Rectal smooth muscle tissue (tissue), 1 donor: ENCODE data around the gene NUAK1.
A peak's percentile ranks its signal among the peaks of the same experiment; 100 is the strongest.
"Not testable (repeated sequence)": the region's sequence is repeated elsewhere in the genome, so short reads cannot be mapped to it uniquely, and the experiment has no call there.

Experiments
- H3K27ac ChIP-seq: one replicate; pipeline ENCODE4 v1.7.0; 2013; ENCODE audit warnings: low read depth, low read length, inconsistent platforms
- H3K27me3 ChIP-seq: one replicate; pipeline ENCODE4 v1.7.0; 2013; ENCODE audit warnings: low read length; ENCODE audit not compliant: control insufficient read depth, insufficient read depth
- H3K36me3 ChIP-seq: one replicate; pipeline ENCODE4 v1.7.0; 2013; ENCODE audit warnings: low read length; ENCODE audit not compliant: control insufficient read depth, insufficient read depth
- H3K4me1 ChIP-seq: one replicate; pipeline ENCODE4 v1.7.0; 2013; ENCODE audit warnings: low read length; ENCODE audit not compliant: control insufficient read depth, insufficient read depth
- H3K4me3 ChIP-seq: one replicate; pipeline ENCODE4 v1.7.0; 2013; ENCODE audit warnings: low read length
- H3K9ac ChIP-seq: one replicate; pipeline ENCODE4 v1.7.0; 2013; ENCODE audit warnings: low read length

NUAK1 gene

GRCh38 chr12:106144847-106145246, 6.1 kb upstream of the NUAK1 start:
- H3K4me3 ChIP-seq = no peak overlapping the region
- H3K27ac ChIP-seq = no peak overlapping the region
- no peaks in the 10 kb centered on the region for H3K27me3 ChIP-seq
- no peak overlapping the region for H3K9ac ChIP-seq
- no peaks in the 10 kb centered on the region for H3K36me3 ChIP-seq
- H3K4me1 ChIP-seq = no peaks in the 10 kb centered on the region

- Histone ChIP-seq H3K9ac (no peak overlapping the region), H3K4me3 (no peak overlapping the region), H3K36me3 (no peaks in the 10 kb centered on the region), H3K4me1 (no peaks in the 10 kb centered on the region), H3K27me3 (no peaks in the 10 kb centered on the region), H3K27ac (no peak overlapping the region)
Measured at GRCh38 chr12:106142591-106143261, 4.0 kb upstream of the NUAK1 start.

DNA sequence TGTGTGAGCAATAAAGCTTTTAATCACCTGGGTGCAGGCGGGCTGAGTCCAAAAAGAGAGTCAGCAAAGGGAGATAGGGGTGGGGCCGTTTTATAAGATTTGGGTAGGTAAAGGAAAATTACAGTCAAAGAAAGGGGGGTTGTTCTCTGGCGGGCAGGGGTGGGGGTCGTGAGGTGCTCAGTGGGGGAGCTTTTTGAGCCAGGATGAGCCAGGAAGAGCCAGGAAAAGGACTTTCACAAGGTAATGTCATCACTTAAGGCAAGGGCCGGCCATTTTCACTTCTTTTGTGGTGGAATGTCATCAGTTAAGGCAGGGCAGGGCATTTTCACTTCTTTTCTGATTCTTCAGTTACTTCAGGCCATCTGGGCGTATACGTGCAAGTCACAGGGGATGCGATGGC, 3.2 kb upstream of the NUAK1 start:
- H3K9ac ChIP-seq, H3K36me3 ChIP-seq, H3K27ac ChIP-seq, H3K27me3 ChIP-seq, H3K4me3 ChIP-seq, H3K4me1 ChIP-seq: not testable (repeated sequence)

DNA sequence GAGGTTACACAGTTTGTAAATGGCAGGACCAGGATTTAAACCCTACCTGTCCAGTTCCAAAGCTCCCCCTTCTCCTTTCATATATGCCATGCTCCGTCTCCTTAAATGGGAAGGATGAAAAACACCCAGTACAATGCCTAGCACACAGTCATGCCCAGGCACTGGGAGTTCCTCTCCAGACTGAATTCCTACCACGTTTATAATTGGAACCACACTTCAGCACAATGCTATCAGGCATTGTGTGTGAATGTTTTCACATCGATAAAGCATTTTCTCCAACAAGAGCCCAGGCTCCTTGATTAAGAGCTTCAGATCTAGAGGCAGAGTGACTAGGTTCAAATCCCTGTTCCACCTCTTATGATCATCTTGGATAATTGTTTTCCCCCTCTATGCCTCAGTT, 2.7 kb upstream of the NUAK1 start:
- Histone ChIP-seq H3K4me1 (no peaks in the 10 kb centered on the region), H3K27ac (no peak overlapping the region), H3K4me3 (no peak overlapping the region), H3K36me3 (no peaks in the 10 kb centered on the region), H3K27me3 (no peaks in the 10 kb centered on the region), H3K9ac (no peak overlapping the region)

GRCh38 chr12:106141003-106141402, 2.2 kb upstream of the NUAK1 start:
- Histone ChIP-seq H3K9ac (no peak overlapping the region), H3K36me3 (no peaks in the 10 kb centered on the region), H3K4me1 (peaks cover under 1% of the 10 kb centered on the region), H3K27me3 (no peaks in the 10 kb centered on the region), H3K4me3 (no peak overlapping the region), H3K27ac (no peak overlapping the region)

GRCh38 chr12:106140223-106140986, 1.7 kb upstream of the NUAK1 start:
- Histone ChIP-seq H3K9ac (no peak overlapping the region), H3K27me3 (no peaks in the 10 kb centered on the region), H3K4me1 (peaks cover 3% of the 10 kb centered on the region), H3K36me3 (no peaks in the 10 kb centered on the region), H3K4me3 (peak overlapping the region; percentile 69), H3K27ac (peak overlapping the region; percentile 78)

- H3K27me3 ChIP-seq = no peaks in the 10 kb centered on the region
- peak overlapping the region; percentile 78 for H3K27ac ChIP-seq
- peak overlapping the region; percentile 33 for H3K9ac ChIP-seq
- H3K4me1 ChIP-seq = peaks cover 3% of the 10 kb centered on the region
- no peaks in the 10 kb centered on the region for H3K36me3 ChIP-seq
- peak overlapping the region; percentile 69 for H3K4me3 ChIP-seq
Measured at GRCh38 chr12:106139422-106140171, 843 bp upstream of the NUAK1 start.

DNA sequence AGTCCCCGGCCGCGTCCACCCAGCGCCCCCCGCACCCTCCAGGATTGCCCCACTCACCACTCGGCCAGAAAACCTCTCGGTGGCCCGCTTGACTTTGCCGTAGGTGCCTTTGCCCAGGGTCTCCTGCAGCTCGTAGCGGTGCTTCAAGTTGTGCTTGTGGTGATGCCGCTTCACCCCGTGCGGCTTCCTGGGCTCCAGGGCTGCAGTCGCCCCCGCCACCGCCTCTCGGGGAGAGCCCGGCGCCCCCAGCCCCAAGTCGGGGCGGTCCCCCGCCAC, 459 bp downstream of the NUAK1 start:
- no peaks in the 10 kb centered on the region for H3K27me3 ChIP-seq
- no peaks in the 10 kb centered on the region for H3K36me3 ChIP-seq
- H3K4me3 ChIP-seq = peak overlapping the region; percentile 69
- no peak overlapping the region for H3K9ac ChIP-seq
- H3K4me1 ChIP-seq = peaks cover 3% of the 10 kb centered on the region
- peak overlapping the region; percentile 78 for H3K27ac ChIP-seq

DNA sequence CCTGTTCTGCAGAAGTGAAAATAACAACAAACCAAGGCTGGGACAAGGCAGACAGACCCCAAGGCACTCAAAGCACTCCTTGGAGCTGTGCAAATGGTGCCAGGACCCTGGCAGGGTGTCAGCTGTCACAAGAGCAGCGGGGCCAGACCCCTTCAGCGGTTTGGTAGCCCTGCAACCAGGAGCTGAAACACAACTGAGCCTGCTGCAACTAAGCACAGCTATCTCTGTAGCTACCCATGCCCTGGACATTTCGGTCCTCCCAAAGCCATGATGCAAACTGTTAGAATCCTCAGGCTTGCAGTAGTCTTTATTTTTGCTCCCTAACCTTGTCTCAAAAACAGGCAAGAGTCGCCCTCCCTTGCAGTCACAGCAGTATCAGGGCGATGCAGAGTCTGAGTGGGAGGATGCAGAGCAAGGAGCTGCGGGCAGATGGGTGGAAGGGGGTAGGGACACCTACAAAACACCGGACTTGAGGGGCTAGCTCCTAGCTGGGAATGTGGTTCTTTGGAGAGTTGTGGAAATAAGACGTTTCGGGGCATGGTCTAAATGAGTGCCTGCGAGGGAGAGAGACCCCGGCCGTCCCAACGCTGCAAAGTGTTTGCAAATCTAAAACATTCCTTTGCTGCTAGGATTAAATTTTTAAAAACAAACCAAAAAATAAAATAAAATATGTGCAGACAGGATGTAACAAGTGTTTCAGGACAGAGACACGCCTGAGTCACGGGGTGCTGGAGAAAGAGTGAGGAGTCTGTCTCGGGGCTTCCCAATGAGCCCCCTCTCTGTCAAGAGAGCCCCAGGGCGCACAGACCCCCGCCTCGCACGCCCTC, 1.0 kb downstream of the NUAK1 start:
- Histone ChIP-seq H3K4me1 (peaks cover 3% of the 10 kb centered on the region), H3K4me3 (peak overlapping the region; percentile 69), H3K9ac (no peak overlapping the region), H3K27ac (peak overlapping the region; percentile 78), H3K36me3 (no peaks in the 10 kb centered on the region), H3K27me3 (no peaks in the 10 kb centered on the region)

GRCh38 chr12:106136263-106136662, 2.5 kb downstream of the NUAK1 start:
- peaks cover 7% of the 10 kb centered on the region for H3K4me1 ChIP-seq
- no peaks in the 10 kb centered on the region for H3K36me3 ChIP-seq
- H3K9ac ChIP-seq = no peak overlapping the region
- no peak overlapping the region for H3K27ac ChIP-seq
- H3K27me3 ChIP-seq = no peaks in the 10 kb centered on the region
- peak overlapping the region; percentile 9 for H3K4me3 ChIP-seq

DNA sequence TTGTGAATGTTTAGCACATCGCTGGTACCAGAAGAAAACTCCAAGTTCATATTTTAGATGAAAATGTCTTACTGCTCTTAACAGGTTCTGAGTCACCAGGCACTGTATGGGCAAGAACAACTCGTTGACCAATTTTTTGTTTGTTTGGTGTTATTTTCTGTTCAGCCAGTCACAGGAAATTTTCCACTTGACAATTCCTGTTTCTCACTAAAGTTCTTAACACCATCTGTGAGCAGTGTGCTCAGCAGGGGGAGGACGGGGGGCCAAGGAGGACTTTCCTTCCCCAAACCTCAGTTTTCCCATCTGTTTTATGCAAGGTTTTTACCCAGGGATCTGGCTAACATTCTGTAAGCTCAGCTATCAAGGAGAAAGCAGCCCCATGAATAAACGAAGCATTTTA, 3.0 kb downstream of the NUAK1 start:
- H3K27ac ChIP-seq = no peak overlapping the region
- H3K4me3 ChIP-seq = no peak overlapping the region
- H3K36me3 ChIP-seq = no peaks in the 10 kb centered on the region
- H3K27me3 ChIP-seq = no peaks in the 10 kb centered on the region
- peaks cover 7% of the 10 kb centered on the region for H3K4me1 ChIP-seq
- no peak overlapping the region for H3K9ac ChIP-seq

DNA sequence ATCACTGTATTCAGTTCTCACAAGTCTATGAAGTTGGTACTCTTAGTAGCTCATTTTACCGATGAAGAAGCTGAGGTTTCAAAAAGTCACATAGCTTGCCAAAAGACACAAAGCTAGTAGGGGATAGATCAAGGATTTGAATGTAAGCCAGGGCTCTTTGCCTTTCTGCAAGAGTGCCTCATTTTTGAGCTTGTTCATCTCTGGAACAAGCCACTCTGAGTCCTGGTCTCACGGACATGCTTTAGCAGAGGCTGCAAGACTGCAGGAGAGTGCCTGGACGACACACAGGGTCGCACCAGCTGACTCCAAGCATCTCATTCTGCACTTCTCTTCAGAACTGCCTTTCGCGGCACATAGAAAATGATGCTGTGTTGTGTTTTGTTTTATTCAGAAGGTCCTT, 3.7 kb downstream of the NUAK1 start:
- no peaks in the 10 kb centered on the region for H3K36me3 ChIP-seq
- H3K27me3 ChIP-seq = no peaks in the 10 kb centered on the region
- H3K27ac ChIP-seq = no peak overlapping the region
- peaks cover 7% of the 10 kb centered on the region for H3K4me1 ChIP-seq
- H3K4me3 ChIP-seq = no peak overlapping the region
- H3K9ac ChIP-seq = no peak overlapping the region
